Measurements from ENCODE around the gene UCP2.

GRCh38 chr11:74017631-74018030 is 35.0 kb upstream of the UCP2 start:
- TF ChIP-seq CTCF (IDR thresholded peaks at IDR 0.05 in 4 of 5, conservative IDR thresholded peaks at IDR 0.05 in 1 of 5) (no peak), POLR2A (IDR thresholded peaks at IDR 0.05) (no peak)
